HUDEP-2 (cell line): ENCODE results near the gene SLC6A15.

Source experiments
- DNase-seq, 76 experiments: peaks; one replicate each; lab custom pipeline; 2025; ENCODE audit not compliant: unreplicated experiment in 76 of 76; lab: John Stamatoyannopoulos, UW

Gene SLC6A15

GRCh38 chr12:84810611-84811010 lies 102.0 kb downstream of the SLC6A15 start:
- no peak for DNase-seq
